SK-N-SH treated with all-trans-retinoic acid at 6 μM for 48 hours (cell line): ENCODE results near the gene AP3S1.
"Not testable (repeated sequence)": the region's sequence is repeated elsewhere in the genome, so short reads cannot be mapped to it uniquely, and the experiment has no call there.

Experiments
- RARB ChIP-seq: fragments of 250-450 bp; sonication (Bioruptor Pico); IDR thresholded peaks from 2 replicates; pipeline ENCODE4 v1.8.0; 2021; ENCODE audit warnings: mild to moderate bottlenecking, moderate library complexity
- ZFP30 ChIP-seq: fragments of 450-650 bp; formaldehyde crosslinking; IDR thresholded peaks from 2 replicates; pipeline ENCODE4 v1.5.0; 2022; ENCODE audit warnings: mild to moderate bottlenecking, moderate library complexity
- TF ChIP-seq, protein P1 (sequence below): fragments of 250-450 bp; sonication (Bioruptor Pico); IDR thresholded peaks from 2 replicates; pipeline ENCODE4 v1.8.0; 2020; ENCODE audit warnings: mild to moderate bottlenecking, moderate library complexity, borderline replicate concordance
- TF ChIP-seq, protein P2 (sequence below): fragments of 250-450 bp; sonication (Bioruptor Pico); IDR thresholded peaks from 2 replicates; pipeline ENCODE4 v1.5.0; 2020; ENCODE audit warnings: mild to moderate bottlenecking, moderate library complexity

DNA sequence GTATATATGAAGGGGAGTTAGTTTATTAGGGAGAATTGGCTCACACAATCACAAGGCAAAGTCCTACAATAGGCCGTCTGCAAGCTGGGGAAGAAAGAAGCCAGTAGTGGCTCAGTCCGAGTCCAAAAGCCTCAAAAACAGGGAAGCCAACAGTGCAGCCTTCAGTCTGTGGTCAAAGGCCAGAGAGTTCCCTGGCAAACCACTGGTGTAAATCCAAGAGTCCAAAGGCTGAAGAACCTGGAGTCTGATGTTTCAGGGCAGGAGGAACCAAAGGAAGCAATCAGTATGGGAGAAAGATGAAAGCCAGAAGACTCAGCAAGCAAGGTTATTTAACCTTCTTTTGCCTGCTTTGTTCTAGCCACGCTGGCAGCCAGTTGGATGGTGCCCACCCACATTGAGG lies 43.5 kb downstream of the AP3S1 start:
- not testable (repeated sequence) for TF ChIP-seq ZFP30 (CRISPR knock-in tag); RARB
- TF ChIP-seq, protein P1, sequence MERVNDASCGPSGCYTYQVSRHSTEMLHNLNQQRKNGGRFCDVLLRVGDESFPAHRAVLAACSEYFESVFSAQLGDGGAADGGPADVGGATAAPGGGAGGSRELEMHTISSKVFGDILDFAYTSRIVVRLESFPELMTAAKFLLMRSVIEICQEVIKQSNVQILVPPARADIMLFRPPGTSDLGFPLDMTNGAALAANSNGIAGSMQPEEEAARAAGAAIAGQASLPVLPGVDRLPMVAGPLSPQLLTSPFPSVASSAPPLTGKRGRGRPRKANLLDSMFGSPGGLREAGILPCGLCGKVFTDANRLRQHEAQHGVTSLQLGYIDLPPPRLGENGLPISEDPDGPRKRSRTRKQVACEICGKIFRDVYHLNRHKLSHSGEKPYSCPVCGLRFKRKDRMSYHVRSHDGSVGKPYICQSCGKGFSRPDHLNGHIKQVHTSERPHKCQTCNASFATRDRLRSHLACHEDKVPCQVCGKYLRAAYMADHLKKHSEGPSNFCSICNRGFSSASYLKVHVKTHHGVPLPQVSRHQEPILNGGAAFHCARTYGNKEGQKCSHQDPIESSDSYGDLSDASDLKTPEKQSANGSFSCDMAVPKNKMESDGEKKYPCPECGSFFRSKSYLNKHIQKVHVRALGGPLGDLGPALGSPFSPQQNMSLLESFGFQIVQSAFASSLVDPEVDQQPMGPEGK (CRISPR knock-in tag), result not testable (repeated sequence)
- TF ChIP-seq, protein P2, sequence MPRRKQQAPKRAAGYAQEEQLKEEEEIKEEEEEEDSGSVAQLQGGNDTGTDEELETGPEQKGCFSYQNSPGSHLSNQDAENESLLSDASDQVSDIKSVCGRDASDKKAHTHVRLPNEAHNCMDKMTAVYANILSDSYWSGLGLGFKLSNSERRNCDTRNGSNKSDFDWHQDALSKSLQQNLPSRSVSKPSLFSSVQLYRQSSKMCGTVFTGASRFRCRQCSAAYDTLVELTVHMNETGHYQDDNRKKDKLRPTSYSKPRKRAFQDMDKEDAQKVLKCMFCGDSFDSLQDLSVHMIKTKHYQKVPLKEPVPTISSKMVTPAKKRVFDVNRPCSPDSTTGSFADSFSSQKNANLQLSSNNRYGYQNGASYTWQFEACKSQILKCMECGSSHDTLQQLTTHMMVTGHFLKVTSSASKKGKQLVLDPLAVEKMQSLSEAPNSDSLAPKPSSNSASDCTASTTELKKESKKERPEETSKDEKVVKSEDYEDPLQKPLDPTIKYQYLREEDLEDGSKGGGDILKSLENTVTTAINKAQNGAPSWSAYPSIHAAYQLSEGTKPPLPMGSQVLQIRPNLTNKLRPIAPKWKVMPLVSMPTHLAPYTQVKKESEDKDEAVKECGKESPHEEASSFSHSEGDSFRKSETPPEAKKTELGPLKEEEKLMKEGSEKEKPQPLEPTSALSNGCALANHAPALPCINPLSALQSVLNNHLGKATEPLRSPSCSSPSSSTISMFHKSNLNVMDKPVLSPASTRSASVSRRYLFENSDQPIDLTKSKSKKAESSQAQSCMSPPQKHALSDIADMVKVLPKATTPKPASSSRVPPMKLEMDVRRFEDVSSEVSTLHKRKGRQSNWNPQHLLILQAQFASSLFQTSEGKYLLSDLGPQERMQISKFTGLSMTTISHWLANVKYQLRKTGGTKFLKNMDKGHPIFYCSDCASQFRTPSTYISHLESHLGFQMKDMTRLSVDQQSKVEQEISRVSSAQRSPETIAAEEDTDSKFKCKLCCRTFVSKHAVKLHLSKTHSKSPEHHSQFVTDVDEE (CRISPR knock-in tag), result not testable (repeated sequence)
